Right lobe of liver (tissue), 6 donors: ENCODE data around the gene MYH13. TPM values are rescaled to one million over a fixed set of nuclear protein-coding genes. Genes with fewer than 3 reads are reported as not detected.

ENCODE experiments used
- ATAC-seq, 4 donors: fragments of 200-7000 bp; cut with Tn5 transposase; one replicate each; pipeline ENCODE4 v1.9.1; 2020; ENCODE audit warnings: mild to moderate bottlenecking in 4 of 4, moderate library complexity in 4 of 4
- DNase-seq, 3 donors: peaks; one replicate each; pipeline ENCODE4 v3.0.0-alpha.2; 2020
- H3K27ac ChIP-seq, 3 donors: fragments of 200-600 bp; one replicate each; pipeline ENCODE4 v1.8.0; 2022
- H3K27me3 ChIP-seq, 2 donors: fragments of 200-600 bp; one replicate each; pipeline ENCODE4 v1.8.0; 2022
- H3K36me3 ChIP-seq, 4 donors: fragments of 200-600 bp; sonication (generic) in 1 of 4; one replicate each; pipeline versions ENCODE4 v1.5.1 to v1.8.0; 2017 to 2022; ENCODE audit warnings: control low read depth in 1 of 4
- H3K4me1 ChIP-seq, 4 donors: fragments of 200-600 bp; sonication (generic) in 1 of 4; one replicate each; pipeline versions ENCODE4 v1.5.1 to v1.8.0; 2017 to 2022; ENCODE audit warnings: control low read depth in 1 of 4
- H3K4me3 ChIP-seq, 3 donors: fragments of 200-600 bp; one replicate each; pipeline ENCODE4 v1.8.0; 2022
- H3K9me3 ChIP-seq, 4 donors: fragments of 200-600 bp; sonication (generic) in 1 of 4; one replicate each; pipeline versions ENCODE4 v1.5.1 to v1.8.0; 2017 to 2022; ENCODE audit warnings: control low read depth in 1 of 4
- CTCF ChIP-seq, 4 donors: fragments of 200-600 bp in 3 of 4; fragments of 450-650 bp in 1 of 4; IDR thresholded peaks; one replicate each; pipeline versions ENCODE4 v1.5.1 to v1.8.0; 2016 to 2022; ENCODE audit warnings: antibody characterized with exemption in 4 of 4, mild to moderate bottlenecking in 2 of 4
- POLR2A ChIP-seq: fragments of 450-650 bp; IDR thresholded peaks from one replicate; pipeline ENCODE4 v1.6.1; 2017; ENCODE audit warnings: antibody characterized with exemption, mild to moderate bottlenecking
- WGBS: methylation state at CpG from one replicate; pipeline ENCODE4 v1.1.6; 2018; ENCODE audit warnings: low coverage, low lambda C conversion rate; ENCODE audit not compliant: insufficient coverage; ENCODE audit errors: missing lambda C conversion rate; 5-methylcytosine and 5-hydroxymethylcytosine counted together
- intact Hi-C, 2 donors: fragments of 100-400 bp; cut with DNase I; formaldehyde crosslinking; loops; one replicate each; pipeline versions ENCODE4 v1.11.2 to v1.14.1; 2022
- total RNA-seq, 6 experiments: library from RNA; depleted of rRNA in 2 of 6; stranded (reverse); fragments of >200 nt in 2 of 6; fragmentation: NEBNext Ultra II Directional in 3 of 6; extraction: Animal tissue kit (Norgen Biotek cat#: 25700) in 3 of 6; gene quantifications; one replicate each; pipeline versions ENCODE4 v1.1.0 to v1.2.4, GENCODE V29; 2016 to 2023
- donor health status: DM: no; HTN: yes; CAD: no.
- donor health status: DM: no; HTN: no; CAD: no.
- donor health status: DM: no; HTN: no; CAD: no.
- donor health status: DM: no; HTN: yes; CAD: no.
- donor health status: DM: no; HTN: yes; CAD: no.

The MYH13 gene
- total RNA-seq, 6 experiments from 2014 or later: not detected

- H3K4me1 ChIP-seq: no peaks in the 10 kb centered on the region
- H3K4me3 ChIP-seq: no peak overlapping the region
- H3K9me3 ChIP-seq: no peaks in the 10 kb centered on the region
- TF ChIP-seq CTCF (IDR thresholded peaks at IDR 0.05): no peak
- no peak for TF ChIP-seq POLR2A
- H3K27ac ChIP-seq: no peak overlapping the region
- no peak for ATAC-seq
- DNase-seq: no peak
- H3K36me3 ChIP-seq: no peaks in the 10 kb centered on the region
- H3K27me3 ChIP-seq: no peaks in the 10 kb centered on the region
- WGBS: 42% methylated on average over 3 of the region's 3 CpGs
- intact Hi-C loops: no loop called here
These were observed 96.4 kb downstream of the MYH13 start for GRCh38 chr17:10276436-10276835.

DNA sequence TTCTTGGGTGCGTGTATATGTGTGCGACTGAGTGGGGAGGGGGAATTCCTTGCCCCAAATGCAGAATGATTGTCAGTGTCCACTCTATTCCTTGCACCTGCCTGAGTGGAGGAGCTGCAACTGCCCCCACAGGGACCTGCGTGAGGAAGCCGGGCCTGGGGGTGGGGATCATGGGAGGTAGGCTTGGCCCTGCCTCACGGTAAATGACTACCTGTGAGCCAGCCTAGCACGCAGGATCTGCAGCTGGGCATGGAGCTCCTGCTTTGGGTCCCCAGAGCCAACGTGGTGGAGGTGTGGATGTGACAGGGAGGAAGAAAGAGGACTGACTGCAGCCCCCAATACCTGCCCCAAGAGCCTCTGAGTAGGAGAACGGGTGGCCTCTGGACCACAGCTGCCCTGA is 97.4 kb downstream of the MYH13 start:
- Histone ChIP-seq H3K27ac (no peak overlapping the region), H3K4me3 (no peak overlapping the region), H3K9me3 (no peaks in the 10 kb centered on the region), H3K27me3 (no peaks in the 10 kb centered on the region), H3K36me3 (no peaks in the 10 kb centered on the region), H3K4me1 (no peaks in the 10 kb centered on the region)
- TF ChIP-seq CTCF (IDR thresholded peaks at IDR 0.05) (no peak), POLR2A (no peak)
- DNase-seq (no peak), ATAC-seq (no peak)
- WGBS: 0% methylated on average over 1 of the region's 8 CpGs
- intact Hi-C loops: no loop called here

- TF ChIP-seq POLR2A: no peak
- TF ChIP-seq CTCF (IDR thresholded peaks at IDR 0.05): no peak
- intact Hi-C loops: no loop called here
- DNase-seq (no peak), ATAC-seq (no peak)
- H3K9me3 ChIP-seq: no peaks in the 10 kb centered on the region
- H3K36me3 ChIP-seq: no peaks in the 10 kb centered on the region
- 20% methylated on average over 2 of the region's 3 CpGs for WGBS
- no peaks in the 10 kb centered on the region for H3K27me3 ChIP-seq
- H3K27ac ChIP-seq: no peak overlapping the region
- no peak overlapping the region for H3K4me3 ChIP-seq
- H3K4me1 ChIP-seq: no peaks in the 10 kb centered on the region
These were observed 101.7 kb downstream of the MYH13 start for GRCh38 chr17:10271106-10271562.

DNA sequence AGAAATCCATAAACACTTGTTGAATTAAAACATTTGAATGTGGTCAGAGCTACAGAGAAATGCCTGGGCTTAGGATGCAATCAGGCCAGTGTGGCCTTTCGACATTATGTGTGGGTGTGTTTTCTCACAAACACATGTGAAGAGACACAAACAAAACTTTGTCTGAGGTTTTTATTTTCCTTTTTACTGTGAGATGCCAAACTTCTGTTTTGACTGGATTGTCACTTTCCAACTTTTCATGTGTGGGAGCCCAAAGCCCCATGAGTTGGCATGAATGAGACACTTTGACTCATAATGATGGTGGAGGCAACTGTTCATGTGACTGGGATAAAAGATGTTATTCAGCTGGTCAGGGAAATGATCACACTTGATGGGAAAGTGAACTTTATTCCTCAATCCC is 102.5 kb downstream of the MYH13 start:
- DNase-seq (no peak), ATAC-seq (no peak)
- H3K9me3 ChIP-seq: no peaks in the 10 kb centered on the region
- no peak overlapping the region for H3K4me3 ChIP-seq
- H3K4me1 ChIP-seq: no peaks in the 10 kb centered on the region
- no peak for TF ChIP-seq POLR2A
- no peak for TF ChIP-seq CTCF (IDR thresholded peaks at IDR 0.05)
- intact Hi-C loops: no loop called here
- WGBS: 63% methylated on average over 1 of the region's 1 CpG
- H3K36me3 ChIP-seq: no peaks in the 10 kb centered on the region
- H3K27me3 ChIP-seq: no peaks in the 10 kb centered on the region
- H3K27ac ChIP-seq: no peak overlapping the region

GRCh38 chr17:10268005-10268404 is 104.8 kb downstream of the MYH13 start:
- TF ChIP-seq CTCF (IDR thresholded peaks at IDR 0.05) (no peak), POLR2A (no peak)
- no peak for ATAC-seq
- Histone ChIP-seq H3K4me3 (no peak overlapping the region), H3K9me3 (no peaks in the 10 kb centered on the region), H3K27ac (no peak overlapping the region), H3K36me3 (no peaks in the 10 kb centered on the region), H3K4me1 (no peaks in the 10 kb centered on the region), H3K27me3 (no peaks in the 10 kb centered on the region)
- DNase-seq: no peak
- intact Hi-C loops: no loop called here
- WGBS: 61% methylated on average over 4 of the region's 4 CpGs
